CD4-positive, alpha-beta T cell (primary cell): ENCODE measurements around the gene NPPA. TPM values are rescaled to one million over a fixed set of nuclear protein-coding genes. Genes with fewer than 3 reads are reported as not detected.

Source experiments
- ATAC-seq: fragments of 200-7000 bp; cut with Tn5 transposase; one replicate; pipeline ENCODE4 v1.10.0; 2022; ENCODE audit warnings: mild to moderate bottlenecking; ENCODE audit not compliant: poor library complexity
- CTCF ChIA-PET: fragments of 350-600 bp; sonication (Branson Sonifier 250); formaldehyde crosslinking; loops from one replicate; lab custom pipeline; 2021; ENCODE audit warnings: antibody characterized with exemption, inconsistent platforms; lab: Charles Lee
- POLR2A ChIA-PET: fragments of 350-600 bp; sonication (Branson Sonifier 250); formaldehyde crosslinking; loops from one replicate; lab custom pipeline; 2021; ENCODE audit warnings: antibody characterized with exemption, inconsistent platforms; lab: Charles Lee
- DNase-seq, 14 experiments: peaks; one replicate each; pipeline ENCODE4 v3.0.0-alpha.2; 2013 to 2020; ENCODE audit warnings: mixed read lengths in 2 of 14
- H3K27ac ChIP-seq, 2 donors: one replicate each; pipeline versions ENCODE4 v1.5.1 to v1.7.0; 2013; ENCODE audit warnings: low read length in 2 of 2, low read depth in 1 of 2, mild to moderate bottlenecking in 1 of 2
- H3K27me3 ChIP-seq, 2 experiments: 1 replicate in 1 of 2; 2 replicates in 1 of 2; pipeline versions ENCODE4 v1.6.1 to v1.7.0; 2013; ENCODE audit warnings: low read length in 2 of 2, control low read depth in 1 of 2, mild to moderate bottlenecking in 1 of 2, moderate library complexity in 1 of 2; ENCODE audit not compliant: insufficient read depth in 2 of 2, control insufficient read depth in 1 of 2
- H3K36me3 ChIP-seq: one replicate; pipeline ENCODE4 v1.6.1; 2013; ENCODE audit warnings: low read length, control low read depth; ENCODE audit not compliant: insufficient read depth
- H3K4me1 ChIP-seq: one replicate; pipeline ENCODE4 v1.6.1; 2013; ENCODE audit warnings: low read length, control low read depth; ENCODE audit not compliant: insufficient read depth
- H3K4me3 ChIP-seq: one replicate; pipeline ENCODE4 v1.5.1; 2013; ENCODE audit warnings: mild to moderate bottlenecking, low read length, moderate library complexity
- H3K9me3 ChIP-seq, 2 experiments: 1 replicate in 1 of 2; 2 replicates in 1 of 2; pipeline versions ENCODE4 v1.6.1 to v1.7.0; 2013; ENCODE audit warnings: low read length in 2 of 2, mild to moderate bottlenecking in 2 of 2, control low read depth in 1 of 2, moderate library complexity in 1 of 2; ENCODE audit not compliant: control insufficient read depth in 1 of 2, insufficient read depth in 1 of 2
- H3K27ac Mint-ChIP-seq: one replicate; pipeline ENCODE4 v1.8.0; 2020; ENCODE audit warnings: mixed read lengths
- H3K27me3 Mint-ChIP-seq: one replicate; pipeline ENCODE4 v1.8.0; 2021; ENCODE audit warnings: mixed read lengths
- H3K36me3 Mint-ChIP-seq: one replicate; pipeline ENCODE4 v1.8.0; 2021; ENCODE audit warnings: low read depth, mixed read lengths
- H3K4me1 Mint-ChIP-seq: one replicate; pipeline ENCODE4 v1.8.0; 2021; ENCODE audit warnings: low read depth, mixed read lengths
- H3K4me3 Mint-ChIP-seq: one replicate; pipeline ENCODE4 v1.8.0; 2020; ENCODE audit warnings: mild to moderate bottlenecking, mixed read lengths
- H3K9me3 Mint-ChIP-seq: one replicate; pipeline ENCODE4 v1.8.0; 2020; ENCODE audit warnings: mixed read lengths
- intact Hi-C, 2 experiments: fragments of 100-400 bp; cut with DNase I in 1 of 2; cut with micrococcal nuclease in 1 of 2; formaldehyde crosslinking; loops; one replicate each; pipeline versions ENCODE4 v1.15.1 to v1.9.0; 2023 to 2025; cut with DNase I, micrococcal nuclease
- total RNA-seq, 174 experiments: library from RNA in 2 of 174; stranded (reverse) in 2 of 174; gene quantifications; one replicate each; pipeline ENCODE4 v1.2.3 and lab custom pipeline; 2021 to 2026
- TF ChIP-seq, protein P1 (sequence below): fragments of 200-600 bp; IDR thresholded peaks from one replicate; pipeline ENCODE4 v1.8.0; 2022; ENCODE audit warnings: antibody characterized with exemption, mild to moderate bottlenecking

Gene NPPA
- total RNA-seq, 2 experiments from 2014 or later: not detected

DNA sequence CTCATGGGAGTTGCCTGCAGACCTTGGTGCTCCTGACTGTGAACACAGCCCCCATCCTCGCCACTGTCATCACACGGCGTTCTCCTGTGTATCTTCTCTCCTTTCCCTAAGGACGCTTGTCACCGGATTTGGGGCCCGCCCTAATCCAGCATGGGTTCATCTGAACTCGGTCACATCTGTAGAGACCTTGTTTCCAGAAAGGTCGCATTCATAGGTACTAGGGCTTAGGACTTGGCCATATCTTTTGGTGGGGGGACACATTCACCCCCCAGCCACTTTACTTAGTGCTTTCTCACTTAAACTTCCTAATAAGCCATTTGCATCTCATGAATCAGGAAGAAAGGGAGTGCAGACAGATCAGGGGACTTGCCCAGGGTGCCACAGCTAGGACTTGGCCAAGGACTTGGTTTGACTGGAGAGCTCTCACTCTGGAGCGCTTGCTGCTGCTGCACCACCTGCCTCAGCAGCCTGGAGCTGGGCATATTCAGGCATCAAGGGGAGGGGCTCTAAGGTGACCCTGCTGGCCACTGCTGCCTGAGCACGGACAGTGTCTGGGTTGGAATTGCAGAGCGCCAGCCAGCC lies 9.7 kb downstream of the NPPA start:
- ChIA-PET POLR2A (interaction anchor here (0.9 to 5.3 kb wide), 2 partner anchors 32 to 70 kb away, joined by 3 to 35 read pairs; partner anchors contain the start of genes CLCN6 and MTHFR), CTCF (interaction anchor here (0.7 to 1.4 kb wide), 3 partner anchors 32 to 73 kb away, joined by 3 to 15 read pairs (median 7); partner anchors contain the start of genes CLCN6 and MTHFR)
- H3K4me1 Mint-ChIP-seq: peaks cover 5% of the 10 kb centered on the region
- no peak overlapping the region for H3K27ac Mint-ChIP-seq
- Histone ChIP-seq H3K4me3 (no peak overlapping the region), H3K36me3 (peaks cover 73% of the 10 kb centered on the region), H3K4me1 (peaks cover 4% of the 10 kb centered on the region), H3K9me3 (no peaks in the 10 kb centered on the region), H3K27ac (no peak overlapping the region), H3K27me3 (no peaks in the 10 kb centered on the region)
- TF ChIP-seq, protein P1, sequence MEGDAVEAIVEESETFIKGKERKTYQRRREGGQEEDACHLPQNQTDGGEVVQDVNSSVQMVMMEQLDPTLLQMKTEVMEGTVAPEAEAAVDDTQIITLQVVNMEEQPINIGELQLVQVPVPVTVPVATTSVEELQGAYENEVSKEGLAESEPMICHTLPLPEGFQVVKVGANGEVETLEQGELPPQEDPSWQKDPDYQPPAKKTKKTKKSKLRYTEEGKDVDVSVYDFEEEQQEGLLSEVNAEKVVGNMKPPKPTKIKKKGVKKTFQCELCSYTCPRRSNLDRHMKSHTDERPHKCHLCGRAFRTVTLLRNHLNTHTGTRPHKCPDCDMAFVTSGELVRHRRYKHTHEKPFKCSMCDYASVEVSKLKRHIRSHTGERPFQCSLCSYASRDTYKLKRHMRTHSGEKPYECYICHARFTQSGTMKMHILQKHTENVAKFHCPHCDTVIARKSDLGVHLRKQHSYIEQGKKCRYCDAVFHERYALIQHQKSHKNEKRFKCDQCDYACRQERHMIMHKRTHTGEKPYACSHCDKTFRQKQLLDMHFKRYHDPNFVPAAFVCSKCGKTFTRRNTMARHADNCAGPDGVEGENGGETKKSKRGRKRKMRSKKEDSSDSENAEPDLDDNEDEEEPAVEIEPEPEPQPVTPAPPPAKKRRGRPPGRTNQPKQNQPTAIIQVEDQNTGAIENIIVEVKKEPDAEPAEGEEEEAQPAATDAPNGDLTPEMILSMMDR: no peak
- intact Hi-C loops: loop anchor here (1.0 to 5.0 kb wide), 9 partner anchors 56 to 394 kb away; partner anchors contain the start of genes MFN2 (in 1 of the 2) and VPS13D (in 1 of the 2)
- H3K4me3 Mint-ChIP-seq: no peak overlapping the region
- DNase-seq (no peak), ATAC-seq (no peak)
- H3K36me3 Mint-ChIP-seq: peaks cover 84% of the 10 kb centered on the region
- H3K27me3 Mint-ChIP-seq: no peaks in the 10 kb centered on the region
- no peaks in the 10 kb centered on the region for H3K9me3 Mint-ChIP-seq

DNA sequence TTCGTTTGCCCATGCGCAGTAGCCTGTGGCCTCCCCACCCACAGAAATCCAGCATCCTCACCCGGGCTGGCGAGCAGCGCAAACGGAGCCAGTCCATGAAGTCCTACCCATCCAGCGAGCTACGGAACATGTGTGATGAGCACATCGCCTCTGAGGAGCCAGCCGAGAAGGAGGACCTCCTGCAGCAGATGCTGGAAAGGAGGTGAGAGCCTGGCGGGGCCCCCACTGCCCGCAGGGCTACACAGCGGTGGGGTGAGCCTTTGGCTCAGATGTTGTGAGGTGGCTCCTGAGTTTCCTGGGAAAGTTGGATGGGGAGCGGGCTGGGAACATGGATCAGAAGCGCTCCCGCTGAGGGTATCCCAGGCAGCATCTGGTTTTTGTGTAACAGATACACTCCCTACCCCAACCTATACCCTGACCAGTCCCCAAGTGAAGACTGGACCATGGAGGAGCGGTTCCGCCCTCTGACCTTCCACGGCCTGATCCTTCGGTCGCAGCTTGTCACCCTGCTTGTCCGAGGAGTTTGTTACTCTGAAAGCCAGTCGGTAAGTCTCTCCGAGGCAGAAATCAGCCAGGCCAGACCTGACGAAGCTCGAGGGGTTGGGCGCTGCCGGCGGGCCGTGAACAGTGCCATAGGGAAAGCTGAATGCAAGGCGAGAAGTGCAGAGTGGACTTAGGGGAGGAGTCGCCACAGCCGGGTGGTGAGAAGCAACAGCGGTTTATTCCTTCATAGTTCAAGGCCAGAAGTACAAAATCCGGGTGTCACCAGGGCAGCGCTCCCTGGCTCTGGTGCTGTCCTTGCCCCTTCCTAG lies 10.4 kb downstream of the NPPA start:
- Mint-ChIP-seq H3K4me1 (peaks cover 5% of the 10 kb centered on the region), H3K4me3 (no peak overlapping the region), H3K27ac (no peak overlapping the region), H3K27me3 (no peaks in the 10 kb centered on the region), H3K9me3 (no peaks in the 10 kb centered on the region), H3K36me3 (peaks cover 84% of the 10 kb centered on the region)
- POLR2A ChIA-PET: interaction anchor here (5.3 kb wide), 1 partner anchor 71 kb away, joined by 35 read pairs; no protein-coding TSS in a partner anchor
- TF ChIP-seq, protein P1: no peak
- CTCF ChIA-PET: no interaction called here
- Histone ChIP-seq H3K4me3 (no peak overlapping the region), H3K36me3 (peaks cover 73% of the 10 kb centered on the region), H3K27me3 (no peaks in the 10 kb centered on the region), H3K27ac (no peak overlapping the region), H3K4me1 (peaks cover 4% of the 10 kb centered on the region), H3K9me3 (no peaks in the 10 kb centered on the region)
- DNase-seq (no peak), ATAC-seq (no peak)
- intact Hi-C loops: loop anchor here (5.0 kb wide), 4 partner anchors 70 to 395 kb away; partner anchors contain the start of genes MFN2 (in 1 of the 2) and VPS13D (in 1 of the 2)

DNA sequence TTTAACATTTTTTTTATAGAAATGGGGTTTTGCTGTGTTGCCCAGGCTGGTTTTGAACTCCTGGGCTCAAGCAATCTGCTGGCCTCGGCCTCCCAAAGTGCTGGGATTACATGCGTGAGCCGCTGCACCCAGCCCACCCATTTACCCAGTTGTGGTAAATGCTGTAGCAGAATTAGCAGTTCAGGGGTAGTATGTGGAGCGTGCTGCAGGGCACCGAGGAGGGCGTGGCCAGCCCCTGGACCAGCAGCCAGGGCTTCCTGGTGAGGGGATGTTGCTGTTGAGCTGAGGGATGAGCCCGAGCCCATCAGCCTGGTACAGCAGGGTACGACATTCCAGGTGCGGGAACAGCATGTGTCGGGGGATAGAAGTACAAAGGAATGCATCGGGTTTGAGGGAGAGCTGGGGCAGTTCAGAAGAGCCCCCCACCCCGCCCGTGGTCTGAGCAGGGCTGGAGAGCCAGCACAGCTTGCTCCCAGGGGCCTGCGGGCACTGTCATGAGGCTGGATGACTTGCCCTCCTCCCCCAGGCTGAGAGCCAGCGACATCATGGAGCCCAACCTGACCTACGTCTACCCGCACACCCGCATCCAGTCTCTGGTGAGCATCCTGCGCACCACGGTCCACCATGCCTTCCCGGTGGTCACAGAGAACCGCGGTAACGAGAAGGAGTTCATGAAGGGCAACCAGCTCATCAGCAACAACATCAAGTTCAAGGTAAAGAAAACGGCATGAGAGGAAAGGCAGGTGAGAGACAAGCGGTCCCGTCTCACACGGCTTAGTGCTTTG lies 11.9 kb downstream of the NPPA start:
- Mint-ChIP-seq H3K27me3 (no peaks in the 10 kb centered on the region), H3K36me3 (peaks cover 78% of the 10 kb centered on the region), H3K9me3 (no peaks in the 10 kb centered on the region), H3K27ac (no peak overlapping the region), H3K4me1 (peaks cover 5% of the 10 kb centered on the region), H3K4me3 (no peak overlapping the region)
- ChIA-PET POLR2A (no interaction called here), CTCF (no interaction called here)
- TF ChIP-seq, protein P1: no peak
- ATAC-seq (no peak), DNase-seq (no peak)
- Histone ChIP-seq H3K4me1 (peaks cover 4% of the 10 kb centered on the region), H3K36me3 (peaks cover 59% of the 10 kb centered on the region), H3K4me3 (no peak overlapping the region), H3K27me3 (no peaks in the 10 kb centered on the region), H3K27ac (no peak overlapping the region), H3K9me3 (no peaks in the 10 kb centered on the region)
- intact Hi-C loops: loop anchor here (5.0 kb wide), 4 partner anchors 72 to 397 kb away; partner anchors contain the start of genes MFN2 (in 1 of the 2) and VPS13D (in 1 of the 2)
